ENCODE results near the gene HDAC9.

The HDAC9 gene

DNA sequence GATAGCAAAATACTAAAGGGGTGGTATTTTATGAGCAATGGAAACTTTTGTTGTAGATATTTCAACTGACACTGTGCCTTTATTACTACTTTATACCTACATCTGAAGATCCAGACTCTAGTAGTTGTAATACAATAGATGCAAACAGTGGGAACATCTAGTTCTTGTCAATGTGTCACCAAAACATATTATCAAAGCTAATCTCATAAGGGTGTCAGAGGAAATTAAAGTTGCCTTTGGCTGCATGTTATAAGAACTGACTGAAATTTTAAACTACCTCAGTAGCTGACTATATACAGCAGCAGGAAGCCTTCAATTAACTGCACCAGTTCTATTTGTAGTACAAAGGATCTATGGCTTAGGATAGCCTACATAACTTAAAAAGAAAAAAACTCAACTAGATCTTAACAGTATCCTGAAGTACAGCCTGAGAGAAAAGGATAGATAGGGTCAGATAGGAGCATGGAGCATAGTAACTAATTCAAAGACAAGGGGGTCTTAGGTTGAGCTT lies 30.9 kb downstream of the HDAC9 start:
- no peak for DNase-seq

DNA sequence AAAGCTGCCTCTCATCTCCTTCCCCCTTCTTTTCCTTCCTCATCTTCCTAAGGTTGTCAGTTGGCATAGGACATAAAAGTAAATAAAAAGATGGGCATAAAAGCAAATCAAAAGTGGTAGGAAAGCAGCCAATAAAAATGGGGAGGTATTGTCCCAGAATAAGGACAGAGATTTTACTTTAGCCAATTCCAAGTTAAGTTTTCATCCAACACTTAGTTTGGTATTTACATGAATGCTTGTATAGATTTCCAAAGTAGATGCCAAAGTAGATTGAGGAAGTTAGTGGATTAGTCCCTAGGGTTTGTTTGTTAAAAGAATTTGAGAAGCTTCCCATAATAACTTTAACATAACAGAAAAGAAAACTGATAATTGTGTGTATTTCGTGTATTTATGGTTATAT lies 33.7 kb downstream of the HDAC9 start:
- DNase-seq: no peak

- DNase-seq: no peak
These were observed 35.0 kb downstream of the HDAC9 start for GRCh38 chr7:18530224-18531179.

DNA sequence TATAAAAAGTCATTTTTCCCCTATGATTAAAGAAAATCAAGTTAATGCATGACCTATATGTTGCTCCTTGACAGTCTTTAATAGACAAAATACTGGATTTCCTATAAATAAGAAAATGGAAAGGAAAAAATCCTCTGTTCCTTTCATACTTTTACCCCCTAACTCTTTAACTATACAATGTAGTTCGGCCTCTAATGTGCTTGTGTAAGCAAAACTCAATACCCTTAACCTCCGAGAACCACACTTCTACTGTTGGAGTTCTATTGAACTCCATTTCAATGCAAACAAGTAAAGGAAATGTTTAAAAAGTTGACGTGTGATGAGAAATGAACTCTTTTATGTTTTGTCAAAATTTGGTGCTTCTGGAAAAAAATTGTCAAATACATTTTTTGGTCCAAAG lies 36.0 kb downstream of the HDAC9 start:
- no peak for DNase-seq

- DNase-seq: no peak
These were observed 37.3 kb downstream of the HDAC9 start for GRCh38 chr7:18532813-18533212.

GRCh38 chr7:18534481-18534880 lies 38.9 kb downstream of the HDAC9 start:
- DNase-seq: no peak

- DNase-seq: no peak
These were observed 40.4 kb downstream of the HDAC9 start for GRCh38 chr7:18535810-18536415.

DNA sequence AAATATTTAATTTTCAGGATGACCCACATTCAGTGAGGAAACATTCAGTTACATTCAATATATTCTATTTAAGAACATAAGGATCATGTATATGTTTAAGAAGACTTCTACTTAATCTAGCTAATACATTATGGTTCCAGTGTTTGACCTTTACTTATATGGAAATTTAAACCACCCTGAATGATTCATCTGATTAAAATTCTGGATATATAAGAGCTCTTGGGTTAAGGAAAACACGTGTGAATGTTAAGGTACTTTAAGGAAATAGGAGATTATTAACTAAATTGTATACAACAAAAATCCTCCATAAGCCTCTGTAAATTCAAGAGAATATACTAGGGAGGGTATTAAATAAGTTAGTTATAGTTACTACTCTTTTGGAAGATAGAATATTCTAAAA lies 40.9 kb downstream of the HDAC9 start:
- DNase-seq: no peak

DNA sequence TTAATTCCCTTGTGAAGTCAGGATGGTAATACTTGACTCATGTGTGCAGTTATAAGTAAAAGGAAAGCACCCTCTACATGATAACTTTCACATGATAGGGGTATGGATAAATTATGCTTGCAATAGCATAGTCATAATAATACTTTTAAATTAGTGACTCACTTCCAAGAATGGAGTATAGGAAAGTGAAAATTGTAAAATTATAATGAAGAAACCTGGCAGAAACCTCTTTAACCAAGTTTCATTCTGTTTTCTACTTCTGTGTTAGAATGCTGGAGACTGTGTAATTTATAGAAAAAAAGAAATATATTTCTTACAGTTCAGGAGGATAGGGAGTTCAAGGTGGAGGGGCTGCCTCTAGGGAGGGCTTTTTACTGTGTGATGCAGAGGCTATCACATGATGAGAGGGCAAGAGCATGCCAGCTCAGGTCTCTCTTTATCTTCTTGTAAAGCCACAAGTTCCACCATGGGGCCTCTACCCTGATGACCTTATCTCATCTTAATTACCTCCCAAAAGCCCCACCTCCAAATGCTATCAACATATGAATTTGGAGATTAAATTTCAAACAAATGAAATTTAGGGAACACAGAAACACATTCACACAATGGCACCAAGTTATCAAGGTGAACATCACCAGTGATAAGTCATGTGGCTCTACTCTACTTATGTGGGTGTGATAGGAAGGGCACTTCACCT lies 43.2 kb downstream of the HDAC9 start:
- DNase-seq: no peak

GRCh38 chr7:18540396-18540795 lies 44.8 kb downstream of the HDAC9 start:
- no peak for DNase-seq

DNA sequence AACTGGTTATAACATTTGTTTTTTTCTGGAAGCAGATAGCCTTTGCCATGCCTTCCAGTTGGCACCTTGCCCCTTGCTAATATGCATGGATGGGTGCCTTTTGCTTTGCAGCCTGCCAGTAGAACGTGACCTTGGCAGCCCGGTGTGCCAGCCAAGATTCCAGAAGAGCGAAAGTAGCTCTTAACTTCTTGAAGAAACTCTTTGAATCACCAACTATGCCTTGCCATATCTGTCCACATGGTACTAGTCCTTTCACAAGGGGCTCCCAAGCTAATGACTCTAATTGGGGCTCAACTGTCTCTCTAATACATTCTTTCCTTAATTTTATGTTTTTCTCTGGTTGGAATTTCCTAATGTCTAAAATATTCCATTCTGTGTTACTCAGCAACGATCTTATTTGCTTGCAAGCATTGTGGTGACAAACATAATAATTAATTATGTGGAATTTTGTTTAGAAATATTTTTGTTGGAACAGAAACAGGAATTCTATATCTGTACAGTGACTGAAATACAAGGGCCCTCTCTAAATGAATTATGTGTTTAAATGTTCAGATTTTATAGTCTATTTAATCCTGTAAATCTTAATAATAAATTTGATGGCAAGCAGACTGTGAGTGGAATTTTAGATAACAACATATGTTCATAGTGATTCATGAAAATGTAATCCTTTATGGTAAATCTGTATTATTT lies 45.8 kb downstream of the HDAC9 start:
- DNase-seq: no peak

DNA sequence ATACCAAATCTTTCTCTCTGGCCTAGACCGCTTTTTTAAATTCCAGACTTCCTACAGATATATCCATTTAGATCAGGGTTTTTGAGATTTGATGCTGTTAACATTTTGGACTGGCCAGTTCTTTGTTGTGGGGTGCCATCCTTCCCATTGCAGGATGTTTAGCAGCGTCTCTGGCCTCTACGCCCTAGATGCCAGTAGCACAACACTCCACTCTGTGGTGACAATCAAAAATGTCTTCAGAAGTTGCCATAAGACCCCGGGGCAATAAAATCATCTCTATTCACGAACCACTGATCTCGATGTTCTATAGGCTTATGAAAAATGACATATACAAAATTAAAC lies 46.3 kb downstream of the HDAC9 start:
- DNase-seq: no peak

DNA sequence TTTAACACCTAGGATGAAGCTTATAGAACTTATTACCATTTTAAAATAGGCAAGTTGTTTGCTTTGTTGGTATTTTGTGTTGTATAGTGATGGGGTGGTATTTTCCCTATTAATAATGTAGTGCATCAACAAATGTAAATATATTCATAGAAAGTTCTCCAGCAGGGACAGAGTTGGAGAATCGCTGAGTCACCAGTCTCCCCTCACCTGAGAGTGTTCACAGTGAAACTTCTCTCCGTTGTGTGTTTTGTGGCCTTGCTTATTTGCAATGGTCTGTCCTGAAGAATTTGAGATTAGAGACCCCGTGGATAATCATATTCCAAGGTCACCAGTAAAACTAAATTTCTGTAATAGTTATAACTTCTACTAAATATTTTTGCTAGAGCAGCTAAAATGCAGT lies 51.0 kb downstream of the HDAC9 start:
- no peak for DNase-seq

GRCh38 chr7:18547509-18548187 lies 52.1 kb downstream of the HDAC9 start:
- DNase-seq: no peak

DNA sequence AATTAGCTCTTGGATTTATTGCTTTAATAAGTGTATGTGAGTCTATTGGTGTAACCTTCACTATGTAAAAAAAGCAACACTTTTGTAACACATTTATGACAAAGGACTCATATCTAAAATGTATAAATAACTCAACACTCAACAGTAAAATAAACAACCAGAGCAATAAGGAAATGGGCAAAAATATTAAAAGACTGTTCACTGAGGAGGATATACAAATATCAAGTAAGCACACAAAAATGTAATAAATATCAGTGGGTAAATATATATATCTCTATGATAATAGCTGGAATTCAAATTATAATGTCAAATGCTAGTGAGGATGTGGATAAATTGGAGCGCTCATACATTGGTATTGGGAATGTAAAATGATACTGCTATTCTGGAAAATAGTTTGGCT lies 53.0 kb downstream of the HDAC9 start:
- DNase-seq: no peak

DNA sequence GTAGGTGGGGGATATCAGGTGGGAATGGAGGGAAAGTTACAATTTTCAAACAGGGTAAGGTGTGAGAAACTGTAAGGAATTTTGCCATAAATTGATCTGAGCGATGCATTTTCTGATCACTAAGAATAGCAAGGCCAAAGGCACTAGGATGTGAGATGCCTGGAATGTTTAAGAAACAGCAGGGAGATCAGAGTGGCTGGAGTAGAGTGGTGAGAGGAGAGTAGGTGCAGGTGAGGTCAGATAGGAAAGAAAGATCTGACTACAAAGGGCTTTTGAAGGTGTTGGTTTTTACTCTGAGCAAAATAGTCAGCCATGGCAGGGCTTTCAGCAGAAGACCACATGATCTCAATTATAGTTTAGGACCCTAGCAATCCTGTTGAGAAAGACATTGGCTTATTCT lies 55.0 kb downstream of the HDAC9 start:
- no peak for DNase-seq

DNA sequence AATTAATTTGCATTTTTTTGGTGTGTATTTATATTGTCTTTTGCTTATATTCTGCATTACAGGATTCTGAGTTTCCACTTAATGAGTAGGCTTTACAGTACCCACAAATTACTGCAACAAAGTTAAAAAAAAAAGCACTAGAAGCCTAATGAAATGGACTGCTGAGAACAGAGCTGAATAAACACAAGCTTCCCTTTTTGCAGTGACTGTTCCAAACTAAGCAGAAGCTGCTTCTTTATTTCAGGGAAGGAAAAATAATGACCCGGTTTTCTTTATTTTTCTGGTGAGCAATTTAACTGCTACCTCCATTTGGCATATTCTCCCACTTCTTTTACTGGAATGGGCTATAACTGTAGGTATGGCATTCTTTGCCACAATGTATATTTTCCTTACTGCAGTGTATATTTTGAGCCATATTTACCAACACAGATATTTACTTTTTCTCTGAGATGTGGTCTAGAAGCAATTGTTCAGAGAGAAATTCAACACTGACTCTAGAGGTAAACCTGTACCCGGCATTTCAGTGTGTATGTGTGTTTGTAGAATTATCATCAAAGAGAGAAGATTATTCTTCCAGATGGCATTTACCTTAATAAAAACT lies 56.9 kb downstream of the HDAC9 start:
- DNase-seq: no peak

DNA sequence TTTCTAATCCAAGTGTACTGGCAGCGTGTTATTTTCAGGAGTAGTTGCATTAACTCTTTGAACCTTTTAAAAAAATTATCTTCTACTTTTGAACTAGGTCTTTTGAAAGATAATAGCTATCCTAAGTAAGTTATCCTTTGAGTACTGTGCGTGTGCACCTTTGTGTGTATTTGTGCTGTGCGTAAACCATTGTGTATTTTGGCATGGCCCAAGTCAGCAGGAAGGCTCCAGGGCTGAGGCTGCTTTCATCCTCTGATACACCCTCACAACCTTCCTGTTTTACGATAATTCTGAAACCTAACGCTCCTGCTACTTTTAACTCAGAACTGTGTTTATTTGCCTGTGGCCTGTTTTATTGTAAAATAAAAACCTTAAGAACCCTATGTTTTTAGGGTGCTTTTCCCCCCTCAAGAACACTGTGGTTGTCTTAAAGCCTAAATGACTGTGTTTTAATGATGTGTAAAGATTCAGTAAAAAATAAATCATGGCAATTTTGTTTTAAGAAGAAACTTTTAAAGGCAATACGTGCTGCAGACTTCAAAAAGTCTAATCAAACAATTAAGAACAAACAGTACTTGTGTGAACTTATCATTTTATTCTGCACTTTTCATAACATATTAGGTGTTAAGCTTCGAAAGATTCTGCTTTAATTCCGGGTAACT lies 57.5 kb downstream of the HDAC9 start:
- DNase-seq: no peak

DNA sequence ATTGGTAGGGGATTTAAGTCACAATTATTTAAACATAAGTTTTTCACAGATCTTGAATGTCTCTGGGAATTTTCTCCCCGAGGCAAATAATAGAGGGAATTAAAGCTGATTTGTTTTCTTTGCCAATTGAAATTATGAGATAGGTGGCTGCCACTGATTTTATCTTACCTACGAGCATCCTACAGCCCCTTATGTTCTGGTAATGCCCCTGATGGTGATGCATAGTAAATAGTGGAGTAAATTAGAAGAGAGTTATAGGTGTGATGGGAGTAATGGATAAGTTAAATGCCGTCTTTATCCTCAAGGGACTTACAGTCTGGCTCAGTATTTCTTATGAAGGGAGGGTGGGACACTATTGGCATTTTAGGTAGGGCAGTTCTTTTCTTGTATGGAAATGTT lies 58.1 kb downstream of the HDAC9 start:
- DNase-seq: no peak

DNA sequence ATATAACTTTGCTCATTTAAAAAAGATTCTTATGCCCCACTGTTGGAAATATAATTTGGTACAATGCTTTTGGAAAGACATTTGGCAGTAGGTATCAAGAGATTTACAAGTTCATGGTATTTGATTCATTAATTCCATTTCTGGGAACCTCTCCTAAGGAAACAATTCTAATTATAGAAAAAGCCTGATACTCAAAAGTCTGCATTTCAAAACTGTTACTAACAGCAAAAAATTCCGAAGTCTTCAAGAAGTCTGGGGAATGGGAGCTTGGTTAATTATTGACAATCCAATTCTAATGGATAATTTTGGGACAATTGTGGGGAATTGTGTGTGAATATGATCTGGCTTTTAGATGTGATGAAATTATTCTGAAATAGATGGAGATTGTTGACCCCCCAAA lies 59.6 kb downstream of the HDAC9 start:
- DNase-seq: no peak

DNA sequence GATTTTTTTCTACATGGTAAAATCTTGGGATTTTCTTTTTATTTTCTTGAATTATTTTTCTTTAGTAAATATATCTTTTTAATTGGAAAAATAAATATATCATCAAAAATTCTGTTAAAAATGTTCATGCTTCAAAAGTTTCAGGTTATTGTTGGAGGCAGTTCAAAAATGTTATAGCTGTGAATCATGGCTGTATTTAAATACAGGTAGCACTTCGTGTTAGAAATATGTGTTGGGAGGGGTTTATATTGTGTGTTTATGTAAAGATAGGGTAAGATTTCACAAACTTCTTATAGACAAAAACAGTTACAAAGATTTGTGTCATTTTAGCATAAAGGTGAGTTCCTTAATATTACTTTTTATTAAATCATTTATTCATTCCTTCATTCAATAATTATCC lies 60.4 kb downstream of the HDAC9 start:
- DNase-seq: no peak

DNA sequence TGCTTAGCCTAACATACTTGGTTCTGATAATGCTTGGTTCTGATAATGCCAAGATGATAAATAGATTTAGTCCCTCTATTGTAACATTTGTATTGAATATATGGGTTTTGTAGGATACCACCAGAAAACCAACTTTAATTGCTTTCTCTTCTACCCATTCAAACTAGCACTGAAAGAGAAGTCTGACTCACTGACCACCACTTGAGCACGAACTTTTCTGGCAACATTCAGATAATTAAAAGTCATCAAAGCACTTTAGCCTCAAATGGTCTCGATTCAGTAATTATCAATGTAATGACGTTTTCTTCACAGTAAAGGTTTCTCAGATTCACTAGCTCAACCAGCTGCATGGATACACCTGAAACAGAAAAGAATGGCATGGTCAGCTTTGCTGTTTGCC lies 63.0 kb downstream of the HDAC9 start:
- DNase-seq: no peak

All from NCI-H1436 (cell line).